ENCODE results near the gene RSPRY1. TPM values are rescaled to one million over a fixed set of nuclear protein-coding genes. Genes with fewer than 3 reads are reported as not detected.

Gene RSPRY1
- 37.6 TPM for total RNA-seq

DNA sequence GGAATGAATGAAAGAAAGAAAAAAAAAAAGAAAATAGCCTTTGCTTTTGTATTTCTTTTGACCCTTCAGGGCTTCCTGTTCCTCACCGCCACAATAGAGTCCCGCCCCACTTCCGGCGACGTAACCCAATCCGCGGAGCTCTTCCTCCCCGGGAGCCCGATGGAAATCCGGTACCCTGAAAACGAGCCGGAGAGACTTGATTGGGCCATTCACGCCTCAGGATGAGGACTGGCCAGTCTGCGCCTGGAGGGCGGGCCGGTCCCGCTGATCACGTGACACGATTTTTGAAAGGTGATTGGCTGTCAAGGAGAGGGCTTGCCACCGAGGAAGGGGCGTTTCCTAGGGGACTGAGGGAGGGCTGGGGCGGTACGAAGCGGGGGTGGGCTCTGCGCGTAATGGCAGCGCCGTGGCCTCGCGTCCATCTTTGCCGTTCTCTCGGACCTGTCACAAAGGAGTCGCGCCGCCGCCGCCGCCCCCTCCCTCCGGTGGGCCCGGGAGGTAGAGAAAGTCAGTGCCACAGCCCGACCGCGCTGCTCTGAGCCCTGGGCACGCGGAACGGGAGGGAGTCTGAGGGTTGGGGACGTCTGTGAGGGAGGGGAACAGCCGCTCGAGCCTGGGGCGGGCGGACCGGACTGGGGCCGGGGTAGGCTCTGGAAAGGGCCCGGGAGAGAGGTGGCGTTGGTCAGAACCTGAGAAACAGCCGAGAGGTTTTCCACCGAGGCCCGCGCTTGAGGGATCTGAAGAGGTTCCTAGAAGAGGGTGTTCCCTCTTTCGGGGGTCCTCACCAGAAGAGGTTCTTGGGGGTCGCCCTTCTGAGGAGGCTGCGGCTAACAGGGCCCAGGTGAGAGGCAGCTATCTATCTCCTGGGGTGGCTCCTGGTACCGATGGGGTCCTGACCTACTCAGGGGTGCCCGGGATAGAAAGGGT, at the start of gene RSPRY1, which contains the start of gene PSME3IP1:
TSS of gene RSPRY1 (plus strand) at position 385 of the 927 bp plus-strand sequence. CDS start 18,330 bp downstream, outside the sequence.
TSS of gene PSME3IP1 (minus strand) at position 95 of the 927 bp plus-strand sequence. CDS start 12,185 bp downstream, outside the sequence.
- intact Hi-C loops (cut with DNase I) = loop anchor here (10.0 kb wide), 1 partner anchor 59 kb away; the partner anchor contains the start of gene ARL2BP
- peak within 1 kb of the TSS; percentile 98 to 99 for H3K4me3 ChIP-seq
- H3K9me3 ChIP-seq = no peaks in the 10 kb centered on the region
- H3K36me3 ChIP-seq = no peaks in the 10 kb centered on the region
- no peaks in the 10 kb centered on the region for H3K27me3 ChIP-seq
- TF ChIP-seq, protein P1, sequence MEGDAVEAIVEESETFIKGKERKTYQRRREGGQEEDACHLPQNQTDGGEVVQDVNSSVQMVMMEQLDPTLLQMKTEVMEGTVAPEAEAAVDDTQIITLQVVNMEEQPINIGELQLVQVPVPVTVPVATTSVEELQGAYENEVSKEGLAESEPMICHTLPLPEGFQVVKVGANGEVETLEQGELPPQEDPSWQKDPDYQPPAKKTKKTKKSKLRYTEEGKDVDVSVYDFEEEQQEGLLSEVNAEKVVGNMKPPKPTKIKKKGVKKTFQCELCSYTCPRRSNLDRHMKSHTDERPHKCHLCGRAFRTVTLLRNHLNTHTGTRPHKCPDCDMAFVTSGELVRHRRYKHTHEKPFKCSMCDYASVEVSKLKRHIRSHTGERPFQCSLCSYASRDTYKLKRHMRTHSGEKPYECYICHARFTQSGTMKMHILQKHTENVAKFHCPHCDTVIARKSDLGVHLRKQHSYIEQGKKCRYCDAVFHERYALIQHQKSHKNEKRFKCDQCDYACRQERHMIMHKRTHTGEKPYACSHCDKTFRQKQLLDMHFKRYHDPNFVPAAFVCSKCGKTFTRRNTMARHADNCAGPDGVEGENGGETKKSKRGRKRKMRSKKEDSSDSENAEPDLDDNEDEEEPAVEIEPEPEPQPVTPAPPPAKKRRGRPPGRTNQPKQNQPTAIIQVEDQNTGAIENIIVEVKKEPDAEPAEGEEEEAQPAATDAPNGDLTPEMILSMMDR (IDR thresholded peaks at IDR 0.05) = no peak
- TF ChIP-seq POLR2AphosphoS5 (IDR thresholded peaks at IDR 0.05; ENCODE audit: insufficient read depth in 1 of 2, low read depth in 1 of 2) = peak; percentile 94
- peak in 1 of 2 donors; percentile 75 for TF ChIP-seq POLR2A (IDR thresholded peaks at IDR 0.05)
- H3K27ac ChIP-seq = peak within 1 kb of the TSS; percentile 91
- peaks cover 42% of the 10 kb centered on the region for H3K4me1 ChIP-seq
- peak; percentile 100 for DNase-seq (ENCODE audit: extremely low spot score in 2 of 2)

DNA sequence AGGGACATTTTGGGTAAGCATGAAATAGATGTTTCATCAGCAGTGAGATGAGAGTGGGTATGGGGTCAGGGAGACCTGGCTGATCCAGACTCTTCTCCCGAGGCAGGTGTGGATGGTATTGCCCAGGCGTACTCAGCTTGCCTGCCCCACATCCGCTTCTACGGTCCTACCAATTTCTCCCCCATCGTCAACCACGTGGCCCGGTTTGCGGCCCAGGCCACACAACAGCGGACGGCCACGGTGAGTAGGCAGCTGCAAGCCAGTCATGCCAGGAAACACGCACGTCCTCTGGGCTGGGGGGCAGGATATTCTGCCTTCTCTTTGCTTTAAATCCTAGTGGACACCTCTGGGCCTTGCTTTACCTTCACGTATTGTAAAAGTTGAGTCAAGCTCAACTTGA, 49.1 kb upstream of the RSPRY1 start:
- TF ChIP-seq POLR2A (IDR thresholded peaks at IDR 0.05) = no peak
- H3K4me1 ChIP-seq = peaks cover 17% of the 10 kb centered on the region
- H3K36me3 ChIP-seq = no peaks in the 10 kb centered on the region
- no peak for DNase-seq (ENCODE audit: extremely low spot score in 2 of 2)
- H3K27me3 ChIP-seq = no peaks in the 10 kb centered on the region
- intact Hi-C loops (cut with DNase I) = no loop called here
- no peak overlapping the region for H3K4me3 ChIP-seq
- no peak overlapping the region for H3K27ac ChIP-seq
- no peaks in the 10 kb centered on the region for H3K9me3 ChIP-seq

DNA sequence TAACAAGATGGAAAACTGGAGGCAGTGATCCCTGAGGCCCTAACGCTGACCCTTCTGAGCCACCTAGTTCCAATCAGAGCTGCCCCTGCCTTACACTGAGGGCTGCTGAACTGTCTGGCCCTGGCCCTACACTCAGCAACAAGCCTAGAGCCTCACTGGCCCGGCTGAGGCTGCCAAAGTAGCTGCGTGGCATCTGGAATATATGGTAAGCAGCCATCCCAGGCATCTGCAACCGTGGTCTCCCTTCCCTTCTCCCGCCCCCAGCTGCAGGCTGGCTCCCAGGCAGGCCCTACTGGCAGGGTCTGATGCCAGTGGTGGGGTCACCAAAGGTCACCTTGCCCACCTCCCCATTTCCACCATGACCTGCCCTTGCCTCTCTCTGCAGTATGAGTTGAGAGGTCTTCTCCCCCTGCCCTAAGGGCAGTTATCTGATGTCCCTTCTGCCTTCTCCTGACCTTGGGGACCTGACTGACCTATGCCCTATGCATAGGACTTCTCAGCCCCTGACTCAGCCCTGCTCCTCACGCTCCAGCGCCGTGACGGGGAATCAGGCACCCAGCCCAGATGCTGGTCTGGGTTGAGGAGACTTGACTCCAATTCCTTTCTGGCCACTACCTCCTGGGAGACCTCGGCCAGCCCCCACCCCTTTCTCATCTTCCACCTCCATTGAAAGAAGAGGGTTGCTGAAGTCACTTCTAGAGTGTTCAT, 48.4 kb upstream of the RSPRY1 start:
- Histone ChIP-seq H3K27ac (no peak overlapping the region), H3K9me3 (no peaks in the 10 kb centered on the region), H3K36me3 (no peaks in the 10 kb centered on the region), H3K4me1 (peaks cover 11% of the 10 kb centered on the region), H3K4me3 (no peak overlapping the region), H3K27me3 (no peaks in the 10 kb centered on the region)
- no peak for DNase-seq (ENCODE audit: extremely low spot score in 2 of 2)
- intact Hi-C loops (cut with DNase I) = no loop called here
- TF ChIP-seq POLR2AphosphoS5 (IDR thresholded peaks at IDR 0.05; ENCODE audit: insufficient read depth in 1 of 2, low read depth in 1 of 2) (no peak), POLR2A (IDR thresholded peaks at IDR 0.05) (no peak)
- TF ChIP-seq, protein P1 (IDR thresholded peaks at IDR 0.05) = no peak

DNA sequence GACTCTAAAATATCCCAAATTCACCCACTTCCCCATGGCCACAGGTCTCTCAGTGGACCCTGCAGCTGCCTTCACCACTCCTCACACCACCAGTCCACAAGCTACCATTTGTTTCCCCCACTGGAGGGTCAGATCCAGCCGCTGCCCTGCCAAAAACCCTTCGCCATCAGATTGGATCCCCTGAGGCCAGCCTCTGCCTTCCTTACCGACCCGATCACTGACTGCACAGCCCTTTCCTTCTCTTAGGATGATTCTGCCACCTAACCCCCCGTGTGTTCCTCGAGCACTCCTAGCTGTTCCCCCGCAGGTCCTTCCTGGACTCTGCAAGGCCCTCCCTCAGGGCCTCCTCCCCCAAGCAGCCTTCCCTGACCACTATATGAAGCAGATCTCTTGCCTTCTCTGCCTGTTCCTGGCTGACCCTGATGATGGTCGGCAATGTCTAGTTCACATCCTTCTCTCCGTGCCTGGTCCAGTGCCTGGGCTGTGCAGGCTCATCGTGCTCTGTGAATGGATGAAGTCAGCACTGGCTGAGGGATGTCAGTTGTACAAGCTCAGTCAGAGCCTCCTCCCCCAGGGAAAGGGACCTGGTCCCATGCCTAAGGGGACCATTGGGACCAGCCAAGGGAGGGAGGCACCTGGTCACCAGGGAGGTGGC, 47.7 kb upstream of the RSPRY1 start:
- Histone ChIP-seq H3K27ac (no peak overlapping the region), H3K36me3 (no peaks in the 10 kb centered on the region), H3K9me3 (no peaks in the 10 kb centered on the region), H3K4me1 (peaks cover 12% of the 10 kb centered on the region), H3K4me3 (no peak overlapping the region), H3K27me3 (no peaks in the 10 kb centered on the region)
- TF ChIP-seq, protein P1 (IDR thresholded peaks at IDR 0.05) = no peak
- no peak for TF ChIP-seq POLR2A (IDR thresholded peaks at IDR 0.05)
- no peak for TF ChIP-seq POLR2AphosphoS5 (IDR thresholded peaks at IDR 0.05; ENCODE audit: insufficient read depth in 1 of 2, low read depth in 1 of 2)
- no peak for DNase-seq (ENCODE audit: extremely low spot score in 2 of 2)
- intact Hi-C loops (cut with DNase I) = no loop called here
